Caco-2 (cell line): ENCODE data around the gene KBTBD13. TPM values are rescaled to one million over a fixed set of nuclear protein-coding genes. Genes with fewer than 3 reads are reported as not detected.

Experiments
- Bru-seq: library from RNA; stranded (reverse); fragments of 400-500 nt; gene quantifications from one replicate; lab custom pipeline; 2021; lab: Mats Ljungman, UMichigan
- BruChase-seq, 2 experiments: library from RNA; stranded (reverse); fragments of 400-500 nt; gene quantifications; one replicate each; lab custom pipeline; 2021; lab: Mats Ljungman, UMichigan
- BruUV-seq: library from RNA; stranded (reverse); fragments of 400-500 nt; replicated peaks from 2 replicates; lab custom pipeline; 2021; lab: Mats Ljungman, UMichigan
- CTCF ChIA-PET: fragments of 300-600 bp; sonication (Branson Sonifier 250); formaldehyde crosslinking; loops from one replicate; lab custom pipeline; 2022; ENCODE audit warnings: antibody characterized with exemption; lab: Charles Lee
- POLR2A ChIA-PET: fragments of 300-600 bp; sonication (Branson Sonifier 250); formaldehyde crosslinking; loops from one replicate; lab custom pipeline; 2022; ENCODE audit warnings: antibody characterized with exemption; lab: Charles Lee
- DNase-seq, 2 experiments: peaks; one replicate each; pipeline versions ENCODE4 v3.0.0 to v3.0.0-alpha.2; 2020 to 2022
- H3K27me3 ChIP-seq: replicated peaks from 2 replicates; pipeline ENCODE4 v1.6.0; 2011; ENCODE audit warnings: low read length; ENCODE audit not compliant: control insufficient read depth, insufficient read depth
- H3K36me3 ChIP-seq: 2 replicates; pipeline ENCODE4 v1.5.1; 2011; ENCODE audit warnings: low read length; ENCODE audit not compliant: control insufficient read depth, insufficient read depth
- H3K4me1 ChIP-seq: fragments of 250-450 bp; sonication (Bioruptor Pico); 2 replicates; pipeline ENCODE4 v1.5.1; 2020; ENCODE audit warnings: mild to moderate bottlenecking
- H3K4me3 ChIP-seq: 2 replicates; pipeline ENCODE4 v1.5.1; 2011; ENCODE audit warnings: low read depth, mild to moderate bottlenecking, control low read depth, low read length
- H3K9me3 ChIP-seq: fragments of 250-450 bp; sonication (Bioruptor Pico); 2 replicates; pipeline ENCODE4 v1.5.1; 2020; ENCODE audit warnings: mild to moderate bottlenecking, moderate library complexity
- H3K27ac Mint-ChIP-seq: one replicate; pipeline ENCODE4 v1.8.0; 2022; ENCODE audit warnings: mixed read lengths; ENCODE audit not compliant: unreplicated experiment
- H3K27me3 Mint-ChIP-seq: one replicate; pipeline ENCODE4 v1.8.0; 2022; ENCODE audit warnings: mixed read lengths; ENCODE audit not compliant: insufficient read depth, unreplicated experiment
- H3K36me3 Mint-ChIP-seq: one replicate; pipeline ENCODE4 v1.8.0; 2022; ENCODE audit warnings: mild to moderate bottlenecking, mixed read lengths; ENCODE audit not compliant: insufficient read depth, unreplicated experiment
- H3K4me1 Mint-ChIP-seq: one replicate; pipeline ENCODE4 v1.8.0; 2022; ENCODE audit warnings: low read depth, mixed read lengths; ENCODE audit not compliant: unreplicated experiment
- H3K4me3 Mint-ChIP-seq: one replicate; pipeline ENCODE4 v1.8.0; 2022; ENCODE audit warnings: mild to moderate bottlenecking, moderate library complexity, mixed read lengths; ENCODE audit not compliant: unreplicated experiment
- H3K9me3 Mint-ChIP-seq: one replicate; pipeline ENCODE4 v1.8.0; 2022; ENCODE audit warnings: mixed read lengths; ENCODE audit not compliant: unreplicated experiment
- CTCF ChIP-seq, 2 experiments: fragments of 200-600 bp in 1 of 2; IDR thresholded peaks; 1 replicate in 1 of 2; 2 replicates in 1 of 2; pipeline versions ENCODE4 v1.5.1 to v1.8.0; 2011 to 2022; ENCODE audit warnings: antibody characterized with exemption in 1 of 2, control low read depth in 1 of 2, inconsistent platforms in 1 of 2, low read depth in 1 of 2, low read length in 1 of 2, mild to moderate bottlenecking in 1 of 2, moderate library complexity in 1 of 2; ENCODE audit not compliant: insufficient read depth in 1 of 2, severe bottlenecking in 1 of 2, unreplicated experiment in 1 of 2
- intact Hi-C: fragments of 100-400 bp; cut with micrococcal nuclease; formaldehyde crosslinking; loops from one replicate; pipeline ENCODE4 v1.10.0; 2022; ENCODE audit not compliant: unreplicated experiment
- long read RNA-seq: library from polyadenylated mRNA; stranded (forward); transcript quantifications from one replicate; pipeline ENCODE4 v2.0.0, GENCODE V29; 2022
- total RNA-seq: library from RNA; stranded (reverse); gene quantifications from 2 replicates; pipeline ENCODE4 v1.2.3, GENCODE V29; 2022

The KBTBD13 gene
- total RNA-seq: not detected in 2 replicates
- Bru-seq, nascent RNA: percentile 14 among the genes with signal in this experiment
- BruChase-seq, experiment 1, labeled RNA remaining after a 2-hour chase: not detected
- percentile 22 among the genes with signal in this experiment for BruChase-seq, experiment 2, labeled RNA remaining after a 6-hour chase
- long read RNA-seq: 0 reads

GRCh38 chr15:65076486-65077290, at the start of gene KBTBD13:
KBTBD13 (plus strand) TSS chr15:65076746; CDS start chr15:65076816, 70 bp downstream.
- BruUV-seq: no TSS peak
- ChIA-PET CTCF (no interaction called here), POLR2A (no interaction called here)
- H3K4me3 Mint-ChIP-seq: no peak within 1 kb of the TSS
- no peak for DNase-seq
- Histone ChIP-seq H3K36me3 (no peaks in the 10 kb centered on the region), H3K4me1 (no peaks in the 10 kb centered on the region), H3K4me3 (no peak within 1 kb of the TSS), H3K9me3 (peaks cover 4% of the 10 kb centered on the region; the same call in 1 of the 2 replicates), H3K27me3 (no peaks in the 10 kb centered on the region)
- no peaks in the 10 kb centered on the region for H3K9me3 Mint-ChIP-seq
- H3K27me3 Mint-ChIP-seq: no peaks in the 10 kb centered on the region
- TF ChIP-seq CTCF (IDR thresholded peaks at IDR 0.05; ENCODE audit: insufficient read depth in 1 of 2, low read depth in 1 of 2, low read length in 1 of 2, severe bottlenecking in 1 of 2, unreplicated experiment in 1 of 2): no peak
- no peaks in the 10 kb centered on the region for H3K36me3 Mint-ChIP-seq
- intact Hi-C loops: no loop called here
- H3K4me1 Mint-ChIP-seq: peaks cover 5% of the 10 kb centered on the region
- H3K27ac Mint-ChIP-seq: no peak within 1 kb of the TSS

GRCh38 chr15:65026756-65027155, 49.8 kb upstream of the KBTBD13 start:
- no peaks in the 10 kb centered on the region for H3K9me3 ChIP-seq
- no peak for DNase-seq
- no peak overlapping the region for H3K4me3 ChIP-seq
- H3K4me1 Mint-ChIP-seq: peaks cover 7% of the 10 kb centered on the region
- intact Hi-C loops: no loop called here
- H3K27ac Mint-ChIP-seq: no peak overlapping the region
- no peaks in the 10 kb centered on the region for H3K9me3 Mint-ChIP-seq
- peaks cover 31% of the 10 kb centered on the region for H3K36me3 Mint-ChIP-seq
- no peaks in the 10 kb centered on the region for H3K36me3 ChIP-seq
- H3K27me3 Mint-ChIP-seq: no peaks in the 10 kb centered on the region
- CTCF ChIA-PET: no interaction called here
- POLR2A ChIA-PET: no interaction called here
- TF ChIP-seq CTCF (IDR thresholded peaks at IDR 0.05; ENCODE audit: insufficient read depth in 1 of 2, low read depth in 1 of 2, low read length in 1 of 2, severe bottlenecking in 1 of 2, unreplicated experiment in 1 of 2): no peak
- no TSS peak for BruUV-seq
- H3K4me3 Mint-ChIP-seq: no peak overlapping the region
- peaks cover 11% of the 10 kb centered on the region for H3K4me1 ChIP-seq
- no peaks in the 10 kb centered on the region for H3K27me3 ChIP-seq

- Histone ChIP-seq H3K4me1 (peaks cover 12% of the 10 kb centered on the region), H3K4me3 (no peak overlapping the region), H3K9me3 (no peaks in the 10 kb centered on the region), H3K36me3 (no peaks in the 10 kb centered on the region), H3K27me3 (no peaks in the 10 kb centered on the region)
- ChIA-PET POLR2A (interaction anchor here (0.5 kb wide), 1 partner anchor 190 kb away, joined by 9 read pairs; no protein-coding TSS in a partner anchor), CTCF (no interaction called here)
- no peaks in the 10 kb centered on the region for H3K9me3 Mint-ChIP-seq
- intact Hi-C loops: no loop called here
- no peak for DNase-seq
- no peaks in the 10 kb centered on the region for H3K27me3 Mint-ChIP-seq
- H3K4me3 Mint-ChIP-seq: peak overlapping the region; percentile 84
- peaks cover 31% of the 10 kb centered on the region for H3K36me3 Mint-ChIP-seq
- TF ChIP-seq CTCF (IDR thresholded peaks at IDR 0.05; ENCODE audit: insufficient read depth in 1 of 2, low read depth in 1 of 2, low read length in 1 of 2, severe bottlenecking in 1 of 2, unreplicated experiment in 1 of 2): no peak
- peaks cover 7% of the 10 kb centered on the region for H3K4me1 Mint-ChIP-seq
- no TSS peak for BruUV-seq
- no peak overlapping the region for H3K27ac Mint-ChIP-seq
These were observed 49.0 kb upstream of the KBTBD13 start for GRCh38 chr15:65027593-65027992.
